SJCRH30 (cell line): ENCODE measurements around the gene CMTM7. TPM values are rescaled to one million over a fixed set of nuclear protein-coding genes. Genes with fewer than 3 reads are reported as not detected.

ENCODE experiments used
- DNase-seq, 2 experiments: peaks; one replicate each; pipeline ENCODE4 v3.0.0-alpha.2; 2015 to 2020
- H3K27ac ChIP-seq: fragments of 250-450 bp; sonication (Bioruptor Pico); 2 replicates; pipeline ENCODE4 v1.5.1; 2020; ENCODE audit warnings: mild to moderate bottlenecking, moderate library complexity
- H3K27me3 ChIP-seq: fragments of 250-450 bp; sonication (Bioruptor Pico); 2 replicates; pipeline ENCODE4 v1.5.1; 2020; ENCODE audit warnings: mild to moderate bottlenecking, moderate library complexity
- H3K36me3 ChIP-seq: fragments of 250-450 bp; sonication (Bioruptor Pico); 2 replicates; pipeline ENCODE4 v1.5.1; 2020; ENCODE audit warnings: mild to moderate bottlenecking, moderate library complexity
- H3K4me1 ChIP-seq: fragments of 250-450 bp; sonication (Bioruptor Pico); 2 replicates; pipeline ENCODE4 v1.5.1; 2020; ENCODE audit warnings: mild to moderate bottlenecking, moderate library complexity
- H3K4me3 ChIP-seq: fragments of 250-450 bp; sonication (Bioruptor Pico); 2 replicates; pipeline ENCODE4 v1.5.1; 2020; ENCODE audit warnings: mild to moderate bottlenecking, moderate library complexity
- H3K9me3 ChIP-seq: fragments of 250-450 bp; sonication (Bioruptor Pico); replicated peaks from 2 replicates; pipeline ENCODE4 v1.5.1; 2020; ENCODE audit warnings: mild to moderate bottlenecking, moderate library complexity
- total RNA-seq: library from RNA; depleted of rRNA; stranded (reverse); fragments of >200 nt; shearing (Covaris generic); gene quantifications from 2 replicates; pipeline ENCODE4 v1.2.3, GENCODE V29; 2014

The CMTM7 gene
- total RNA-seq, 1 experiment from 2014 or later, result 16.3 TPM

DNA sequence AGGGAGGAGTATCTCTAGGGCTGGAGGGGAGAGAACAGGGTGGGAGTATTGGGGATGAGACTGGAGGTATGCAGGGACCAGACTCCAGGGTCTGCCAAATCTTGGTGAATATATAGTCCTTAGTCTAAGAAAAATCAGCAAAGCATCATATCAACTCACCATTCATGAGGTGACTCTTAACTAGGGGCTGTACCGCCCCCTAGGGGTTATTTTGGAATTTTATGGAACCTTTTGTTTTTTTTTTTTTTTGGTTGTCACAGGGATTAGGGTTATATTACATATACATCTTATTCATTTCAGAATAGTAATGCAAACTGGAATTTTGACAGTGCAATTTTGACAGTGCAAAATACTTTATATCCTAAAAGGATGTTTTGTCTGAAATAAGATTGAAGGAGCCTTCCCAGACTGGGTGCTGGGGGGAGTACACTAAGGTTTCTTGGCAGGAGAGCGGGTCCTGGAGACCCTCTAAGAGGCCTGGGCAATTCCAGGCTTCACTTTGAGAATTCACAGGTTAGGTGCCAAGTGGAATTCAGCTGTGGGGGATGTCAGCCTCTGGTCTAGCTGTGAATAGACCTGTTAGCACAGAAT is 7.5 kb downstream of the CMTM7 start:
- Histone ChIP-seq H3K27me3 (no peaks in the 10 kb centered on the region), H3K4me3 (no peak overlapping the region), H3K9me3 (no peaks in the 10 kb centered on the region), H3K27ac (no peak overlapping the region), H3K36me3 (no peaks in the 10 kb centered on the region), H3K4me1 (no peaks in the 10 kb centered on the region; the same call in 1 of the 2 replicates)
- DNase-seq, result peak; percentile 20 to 61

DNA sequence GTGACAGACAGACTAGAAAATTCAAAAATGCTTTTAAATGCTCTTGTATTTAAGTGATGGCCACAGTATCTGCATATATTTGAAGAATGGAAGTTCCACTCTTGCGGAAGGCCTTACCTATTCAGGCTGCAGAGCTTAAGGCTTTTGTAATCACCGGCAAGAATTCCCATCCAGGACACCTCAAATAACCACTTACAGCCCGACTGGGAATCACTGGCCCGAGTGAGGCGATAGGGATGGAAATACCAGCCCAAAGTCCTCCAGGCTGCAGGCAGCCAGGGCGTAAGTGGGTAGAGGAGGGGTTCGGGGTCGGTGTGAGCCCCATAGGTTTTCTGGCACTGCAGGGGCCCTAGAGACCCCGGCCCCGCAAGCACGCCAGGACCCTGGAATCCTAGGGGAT is 9.5 kb downstream of the CMTM7 start:
- Histone ChIP-seq H3K27ac (peak overlapping the region; percentile 84), H3K4me1 (no peaks in the 10 kb centered on the region; the same call in 1 of the 2 replicates)

GRCh38 chr3:32401556-32402081 is 10.0 kb downstream of the CMTM7 start:
- no peaks in the 10 kb centered on the region for H3K36me3 ChIP-seq
- H3K9me3 ChIP-seq, result no peaks in the 10 kb centered on the region
- H3K27me3 ChIP-seq, result no peaks in the 10 kb centered on the region
- no peaks in the 10 kb centered on the region; the same call in 1 of the 2 replicates for H3K4me1 ChIP-seq
- peak overlapping the region; percentile 58 for H3K4me3 ChIP-seq
- peak; percentile 60 to 66 for DNase-seq
- H3K27ac ChIP-seq, result peak overlapping the region; percentile 84

More for the DNA sequence above, 9.5 kb downstream of the CMTM7 start:
- H3K27me3 ChIP-seq, result no peaks in the 10 kb centered on the region
- H3K36me3 ChIP-seq, result no peaks in the 10 kb centered on the region
- DNase-seq, result no peak
- H3K4me3 ChIP-seq, result peak overlapping the region; percentile 58
- no peaks in the 10 kb centered on the region for H3K9me3 ChIP-seq

- H3K4me1 ChIP-seq, result no peaks in the 10 kb centered on the region; the same call in 1 of the 2 replicates
- no peaks in the 10 kb centered on the region for H3K27me3 ChIP-seq
- no peak overlapping the region for H3K27ac ChIP-seq
- no peak overlapping the region for H3K4me3 ChIP-seq
- peak; percentile 24 to 60 for DNase-seq
- H3K36me3 ChIP-seq, result no peaks in the 10 kb centered on the region
- no peaks in the 10 kb centered on the region for H3K9me3 ChIP-seq
Measured at GRCh38 chr3:32403663-32404062, 12.0 kb downstream of the CMTM7 start.

DNA sequence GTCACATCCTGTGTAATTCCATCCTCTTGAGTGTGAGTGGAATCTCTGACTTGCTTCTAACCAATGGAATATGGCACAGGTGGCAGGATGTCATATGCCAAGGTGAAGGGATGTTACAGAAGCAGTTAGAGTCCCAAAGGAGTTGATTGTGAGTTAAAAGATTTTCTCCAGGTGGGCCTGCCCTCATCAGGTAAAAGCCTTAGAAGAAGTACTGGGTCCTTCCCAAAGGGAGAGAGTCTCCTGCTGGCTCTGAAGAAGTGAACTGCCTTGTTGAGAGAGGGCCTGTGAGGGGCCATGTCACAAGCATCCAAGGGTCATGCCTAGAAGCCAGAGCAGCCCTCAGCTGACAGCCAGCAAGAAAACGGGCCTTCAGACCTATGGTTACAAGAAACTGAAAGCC is 13.1 kb downstream of the CMTM7 start:
- Histone ChIP-seq H3K4me3 (no peak overlapping the region), H3K9me3 (no peaks in the 10 kb centered on the region), H3K36me3 (no peaks in the 10 kb centered on the region), H3K27ac (no peak overlapping the region), H3K4me1 (no peaks in the 10 kb centered on the region; the same call in 1 of the 2 replicates), H3K27me3 (no peaks in the 10 kb centered on the region)
- no peak for DNase-seq

GRCh38 chr3:32405155-32405554 is 13.5 kb downstream of the CMTM7 start:
- Histone ChIP-seq H3K27ac (no peak overlapping the region), H3K36me3 (no peaks in the 10 kb centered on the region), H3K4me3 (no peak overlapping the region), H3K4me1 (no peaks in the 10 kb centered on the region; the same call in 1 of the 2 replicates), H3K27me3 (no peaks in the 10 kb centered on the region), H3K9me3 (no peaks in the 10 kb centered on the region)
- DNase-seq, result no peak

- Histone ChIP-seq H3K9me3 (no peaks in the 10 kb centered on the region), H3K27me3 (no peaks in the 10 kb centered on the region), H3K36me3 (no peaks in the 10 kb centered on the region), H3K4me1 (peaks cover 4% of the 10 kb centered on the region; the same call in 1 of the 2 replicates), H3K4me3 (no peak overlapping the region), H3K27ac (no peak overlapping the region)
- DNase-seq, result no peak
Measured at GRCh38 chr3:32405711-32406323, 14.2 kb downstream of the CMTM7 start.

DNA sequence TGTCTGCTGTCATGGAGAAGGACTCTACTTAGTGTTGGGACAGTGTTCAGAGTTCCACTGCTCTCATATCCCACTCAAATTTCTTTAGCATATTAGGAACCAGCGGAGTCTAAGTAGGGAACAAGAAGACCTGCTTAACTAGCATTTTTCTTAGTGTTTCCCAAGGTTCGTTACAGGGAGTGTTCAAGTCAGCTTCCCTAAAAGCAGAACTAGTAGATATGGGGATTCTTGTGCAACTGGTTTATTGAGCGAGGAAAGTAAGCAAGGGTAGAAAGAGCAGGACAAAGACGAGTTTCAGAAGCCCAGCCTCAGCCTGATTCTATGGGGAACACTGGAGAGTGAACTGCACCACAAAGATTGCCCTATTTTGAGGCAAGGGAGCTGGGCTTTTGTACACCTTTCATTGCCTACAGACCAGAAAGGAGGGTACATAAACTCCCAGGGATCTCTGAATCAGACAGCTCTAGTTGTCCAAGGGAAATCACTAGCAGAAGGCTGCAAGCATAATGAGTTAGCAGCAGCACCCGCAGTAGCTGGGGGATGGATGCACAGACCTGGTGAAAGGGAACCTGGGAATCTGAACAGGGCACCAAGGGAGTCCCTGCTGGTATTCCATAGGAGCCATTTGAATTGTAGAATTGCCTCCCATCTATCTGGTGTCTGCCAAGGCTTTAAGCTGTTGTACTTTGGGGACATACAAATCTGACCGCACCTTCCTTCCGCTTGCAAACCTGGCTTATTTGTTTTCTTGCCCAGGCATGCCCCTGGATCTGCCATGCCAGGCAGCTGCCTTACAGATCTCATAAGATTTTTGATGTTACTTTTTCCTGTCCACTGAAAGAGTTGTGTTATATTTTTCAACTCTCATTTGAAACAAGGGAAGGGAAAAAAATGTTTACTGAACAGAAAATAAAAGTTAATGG is 15.1 kb downstream of the CMTM7 start:
- Histone ChIP-seq H3K36me3 (no peaks in the 10 kb centered on the region), H3K4me3 (no peak overlapping the region), H3K27ac (no peak overlapping the region)

DNA sequence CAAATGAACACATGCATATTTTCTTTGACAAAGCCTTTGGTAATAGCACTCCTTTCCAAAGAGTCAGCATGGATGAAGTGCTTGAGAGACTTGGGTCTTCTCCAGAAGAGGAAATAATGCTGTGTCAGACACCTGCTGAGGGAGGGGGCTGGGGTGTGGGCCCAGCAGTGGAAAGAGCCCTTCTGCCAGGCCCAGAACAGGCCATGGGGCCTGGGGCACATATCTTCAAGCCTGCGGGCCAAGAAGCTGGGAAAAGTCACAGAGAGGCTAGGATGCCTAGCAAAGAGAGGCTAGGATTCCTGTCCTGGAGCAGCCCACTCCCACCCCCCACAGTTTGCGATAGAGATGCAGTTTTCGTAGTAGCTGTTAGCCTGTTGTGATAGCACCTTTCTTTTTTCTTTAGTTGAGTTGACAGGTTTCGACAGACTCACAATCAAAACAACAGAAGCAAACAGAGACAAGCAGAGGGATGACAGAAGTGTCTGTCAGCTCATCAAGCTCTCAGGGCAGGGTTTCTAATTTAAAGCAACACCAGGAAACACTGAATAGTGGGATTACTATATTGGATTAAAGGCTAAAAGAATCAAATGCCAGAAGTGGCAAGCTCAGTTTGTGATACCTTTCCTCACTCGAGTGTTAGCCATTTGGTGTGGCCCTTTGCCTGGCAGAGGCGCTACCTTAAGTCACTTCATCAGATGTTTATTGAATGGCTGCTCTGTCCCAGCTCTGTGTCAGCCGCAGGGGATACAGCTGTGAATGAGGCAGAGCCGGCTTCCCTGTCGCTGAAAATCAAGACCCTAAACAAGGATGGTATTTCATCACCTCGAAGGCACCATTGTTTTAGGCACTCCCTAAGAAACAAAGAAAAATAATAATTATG is 19.0 kb downstream of the CMTM7 start:
- no peak overlapping the region for H3K4me3 ChIP-seq
- no peaks in the 10 kb centered on the region for H3K9me3 ChIP-seq
- peaks cover 28% of the 10 kb centered on the region for H3K4me1 ChIP-seq
- H3K27ac ChIP-seq, result no peak overlapping the region
- no peaks in the 10 kb centered on the region for H3K36me3 ChIP-seq
- peak; percentile 49 to 70 for DNase-seq
- no peaks in the 10 kb centered on the region for H3K27me3 ChIP-seq

More for the DNA sequence above, 15.1 kb downstream of the CMTM7 start:
- no peak for DNase-seq
- Histone ChIP-seq H3K27me3 (no peaks in the 10 kb centered on the region), H3K4me1 (peaks cover 14% of the 10 kb centered on the region), H3K9me3 (no peaks in the 10 kb centered on the region)

- Histone ChIP-seq H3K27ac (no peak overlapping the region), H3K4me1 (peaks cover 28% of the 10 kb centered on the region), H3K27me3 (no peaks in the 10 kb centered on the region), H3K9me3 (no peaks in the 10 kb centered on the region), H3K36me3 (no peaks in the 10 kb centered on the region), H3K4me3 (no peak overlapping the region)
- DNase-seq, result no peak
Measured at GRCh38 chr3:32411442-32411841, 19.8 kb downstream of the CMTM7 start.

DNA sequence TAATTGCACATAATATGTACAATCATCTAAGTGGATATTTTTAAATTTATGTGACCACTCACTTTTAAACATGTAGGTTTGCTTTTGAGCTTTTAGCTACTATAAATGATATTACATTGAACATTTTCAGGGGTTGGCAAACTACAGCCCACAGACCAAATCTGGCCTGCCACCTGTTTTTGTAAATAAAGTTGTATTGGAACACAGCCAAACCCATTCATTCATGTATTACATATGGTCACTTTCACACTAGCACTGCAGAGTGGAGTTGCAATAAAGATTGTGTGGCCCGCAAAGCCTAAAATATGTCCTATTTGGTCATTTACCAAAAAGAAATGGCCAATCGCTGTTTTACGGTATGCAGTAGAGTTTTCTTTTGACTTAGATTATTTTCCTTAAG is 21.2 kb downstream of the CMTM7 start:
- no peaks in the 10 kb centered on the region for H3K9me3 ChIP-seq
- H3K4me3 ChIP-seq, result no peak overlapping the region
- no peak overlapping the region for H3K27ac ChIP-seq
- H3K36me3 ChIP-seq, result no peaks in the 10 kb centered on the region
- no peaks in the 10 kb centered on the region for H3K27me3 ChIP-seq
- DNase-seq, result peak; percentile 12 to 72
- peaks cover 28% of the 10 kb centered on the region for H3K4me1 ChIP-seq

DNA sequence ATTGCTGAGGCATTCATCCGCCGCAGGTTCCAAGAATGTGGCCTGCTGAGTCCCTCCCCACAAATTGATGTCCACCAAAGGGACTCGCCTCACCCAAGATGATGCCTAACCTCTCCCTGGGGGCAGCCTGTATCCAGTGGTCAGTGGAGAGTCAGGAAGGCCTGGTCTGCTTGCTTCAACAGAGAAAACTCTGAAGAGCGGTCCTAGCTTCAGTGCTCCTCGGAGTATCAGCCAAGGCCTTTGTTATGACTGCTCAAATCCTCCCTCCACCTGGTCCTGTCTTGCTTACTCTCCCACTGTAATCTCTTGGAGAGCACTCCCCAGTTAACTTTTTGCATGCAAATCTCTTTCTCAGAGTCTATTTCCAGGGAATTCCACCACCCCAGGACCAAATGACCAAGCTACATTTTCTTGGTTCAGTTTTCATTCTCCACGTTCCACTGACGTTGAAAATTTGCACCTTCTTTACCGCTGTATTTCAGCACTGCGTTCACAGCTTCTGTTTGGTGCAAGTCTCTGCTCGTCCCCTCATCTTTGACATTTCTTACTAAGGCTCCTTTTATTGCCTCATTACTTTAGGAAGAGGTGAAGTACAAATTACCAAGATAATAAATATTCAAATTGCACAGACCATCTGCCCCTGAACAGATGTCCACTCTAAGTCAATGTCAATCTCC is 22.3 kb downstream of the CMTM7 start:
- H3K27ac ChIP-seq, result no peak overlapping the region; the same call in 1 of the 2 replicates
- H3K4me1 ChIP-seq, result peaks cover 28% of the 10 kb centered on the region
- H3K4me3 ChIP-seq, result no peak overlapping the region
- DNase-seq, result peak in 1 of 2 experiments; percentile 45
- H3K36me3 ChIP-seq, result no peaks in the 10 kb centered on the region
- no peaks in the 10 kb centered on the region for H3K27me3 ChIP-seq
- no peaks in the 10 kb centered on the region for H3K9me3 ChIP-seq

- Histone ChIP-seq H3K4me3 (no peak overlapping the region), H3K27me3 (no peaks in the 10 kb centered on the region), H3K4me1 (peaks cover 28% of the 10 kb centered on the region), H3K36me3 (no peaks in the 10 kb centered on the region), H3K27ac (no peak overlapping the region; the same call in 1 of the 2 replicates), H3K9me3 (no peaks in the 10 kb centered on the region)
- no peak for DNase-seq
Measured at GRCh38 chr3:32414522-32415202, 23.0 kb downstream of the CMTM7 start.
